Nephron progenitor cell (in vitro differentiated cells): ENCODE data around the gene CD44.
A peak's percentile ranks its signal among the peaks of the same experiment; 100 is the strongest.

Experiments used
- DNase-seq: peaks from one replicate; pipeline ENCODE4 v3.0.0; 2021
- H3K27ac Mint-ChIP-seq: 2 replicates; pipeline ENCODE4 v1.8.0; 2021; ENCODE audit warnings: mild to moderate bottlenecking, moderate library complexity, mixed read lengths
- H3K27me3 Mint-ChIP-seq: 2 replicates; pipeline ENCODE4 v1.8.0; 2021; ENCODE audit warnings: mild to moderate bottlenecking, low read depth, mixed read lengths; ENCODE audit not compliant: poor library complexity
- H3K36me3 Mint-ChIP-seq: 2 replicates; pipeline ENCODE4 v1.8.0; 2021; ENCODE audit warnings: low read depth, mixed read lengths
- H3K4me1 Mint-ChIP-seq: 2 replicates; pipeline ENCODE4 v1.8.0; 2021; ENCODE audit warnings: mixed read lengths
- H3K4me3 Mint-ChIP-seq: 2 replicates; pipeline ENCODE4 v1.8.0; 2021; ENCODE audit warnings: mild to moderate bottlenecking, moderate library complexity, mixed read lengths
- H3K9me3 Mint-ChIP-seq: 2 replicates; pipeline ENCODE4 v1.8.0; 2021; ENCODE audit warnings: mild to moderate bottlenecking, moderate library complexity, mixed read lengths
- CTCF ChIP-seq: fragments of 200-600 bp; sonication (generic); IDR thresholded peaks from 2 replicates; pipeline ENCODE4 v1.5.0; 2021; ENCODE audit warnings: antibody characterized with exemption

The CD44 gene

GRCh38 chr11:35179466-35180135 is 40.6 kb downstream of the CD44 start:
- Mint-ChIP-seq H3K36me3 (no peaks in the 10 kb centered on the region), H3K27ac (no peak overlapping the region), H3K4me3 (no peak overlapping the region), H3K9me3 (no peaks in the 10 kb centered on the region), H3K4me1 (peaks cover 25% of the 10 kb centered on the region), H3K27me3 (no peaks in the 10 kb centered on the region)
- no peak for DNase-seq
- no peak for TF ChIP-seq CTCF

- Mint-ChIP-seq H3K27me3 (no peaks in the 10 kb centered on the region), H3K4me1 (peaks cover 16% of the 10 kb centered on the region), H3K9me3 (no peaks in the 10 kb centered on the region), H3K4me3 (no peak overlapping the region), H3K27ac (no peak overlapping the region), H3K36me3 (no peaks in the 10 kb centered on the region)
- no peak for TF ChIP-seq CTCF
- DNase-seq, result no peak
Measured at GRCh38 chr11:35180317-35181233, 41.6 kb downstream of the CD44 start.

- Mint-ChIP-seq H3K4me3 (no peak overlapping the region), H3K36me3 (no peaks in the 10 kb centered on the region), H3K9me3 (no peaks in the 10 kb centered on the region), H3K27ac (no peak overlapping the region), H3K4me1 (peaks cover 5% of the 10 kb centered on the region), H3K27me3 (no peaks in the 10 kb centered on the region)
- DNase-seq, result no peak
- TF ChIP-seq CTCF, result no peak
Measured at GRCh38 chr11:35182317-35182939, 43.5 kb downstream of the CD44 start.

GRCh38 chr11:35183326-35183925 is 44.5 kb downstream of the CD44 start:
- H3K4me3 Mint-ChIP-seq, result no peak overlapping the region
- no peaks in the 10 kb centered on the region for H3K27me3 Mint-ChIP-seq
- no peaks in the 10 kb centered on the region for H3K36me3 Mint-ChIP-seq
- H3K4me1 Mint-ChIP-seq, result no peaks in the 10 kb centered on the region
- TF ChIP-seq CTCF, result no peak
- no peak for DNase-seq
- H3K27ac Mint-ChIP-seq, result peak overlapping the region; percentile 28
- no peaks in the 10 kb centered on the region for H3K9me3 Mint-ChIP-seq

GRCh38 chr11:35185696-35186095 is 46.7 kb downstream of the CD44 start:
- peak overlapping the region; percentile 84 for H3K27ac Mint-ChIP-seq
- peaks cover 13% of the 10 kb centered on the region for H3K4me1 Mint-ChIP-seq
- H3K4me3 Mint-ChIP-seq, result no peak overlapping the region
- no peak for TF ChIP-seq CTCF
- H3K9me3 Mint-ChIP-seq, result no peaks in the 10 kb centered on the region
- DNase-seq, result no peak
- no peaks in the 10 kb centered on the region for H3K27me3 Mint-ChIP-seq
- no peaks in the 10 kb centered on the region for H3K36me3 Mint-ChIP-seq
